Endothelial cell (in vitro differentiated cells): ENCODE results near the gene CUX1. TPM values are rescaled to one million over a fixed set of nuclear protein-coding genes. Genes with fewer than 3 reads are reported as not detected.
"Not testable (repeated sequence)": the region's sequence is repeated elsewhere in the genome, so short reads cannot be mapped to it uniquely, and the experiment has no call there.

Source experiments
- DNase-seq: peaks from one replicate; pipeline ENCODE4 v3.0.0; 2021; ENCODE audit warnings: low spot score
- H3K27ac Mint-ChIP-seq: one replicate; pipeline ENCODE4 v1.8.0; 2021; ENCODE audit warnings: mixed read lengths, inconsistent platforms; ENCODE audit not compliant: unreplicated experiment
- H3K27me3 Mint-ChIP-seq: one replicate; pipeline ENCODE4 v1.8.0; 2021; ENCODE audit warnings: mild to moderate bottlenecking, moderate library complexity, mixed read lengths, inconsistent platforms; ENCODE audit not compliant: unreplicated experiment
- H3K36me3 Mint-ChIP-seq: one replicate; pipeline ENCODE4 v1.8.0; 2021; ENCODE audit warnings: mild to moderate bottlenecking, low read depth, mixed read lengths, inconsistent platforms; ENCODE audit not compliant: unreplicated experiment
- H3K4me1 Mint-ChIP-seq: one replicate; pipeline ENCODE4 v1.8.0; 2021; ENCODE audit warnings: mild to moderate bottlenecking, mixed read lengths, inconsistent platforms; ENCODE audit not compliant: unreplicated experiment
- H3K4me3 Mint-ChIP-seq: one replicate; pipeline ENCODE4 v1.8.0; 2021; ENCODE audit warnings: mild to moderate bottlenecking, mixed read lengths, inconsistent platforms; ENCODE audit not compliant: unreplicated experiment
- H3K9me3 Mint-ChIP-seq: one replicate; pipeline ENCODE4 v1.8.0; 2021; ENCODE audit warnings: mixed read lengths, inconsistent platforms; ENCODE audit not compliant: unreplicated experiment
- CTCF ChIP-seq: fragments of 200-600 bp; sonication (generic); IDR thresholded peaks from one replicate; pipeline ENCODE4 v1.5.0; 2021; ENCODE audit warnings: antibody characterized with exemption; ENCODE audit not compliant: unreplicated experiment
- total RNA-seq: library from RNA; stranded (reverse); fragmentation: NEBNext Ultra II Directional; extraction: Animal tissue kit (Norgen Biotek cat#: 25700); gene quantifications from one replicate; pipeline ENCODE4 v1.2.1, GENCODE V29; 2021; ENCODE audit not compliant: unreplicated experiment

Gene CUX1
- total RNA-seq, 1 donor from 2014 or later, result 43.7 TPM

GRCh38 chr7:102047167-102047566 is 229.7 kb downstream of the CUX1 start:
- Mint-ChIP-seq H3K4me3 (no peak overlapping the region), H3K4me1 (peaks cover 2% of the 10 kb centered on the region), H3K36me3 (peaks cover 3% of the 10 kb centered on the region), H3K27me3 (peaks cover 4% of the 10 kb centered on the region), H3K9me3 (no peaks in the 10 kb centered on the region), H3K27ac (no peak overlapping the region)
- no peak for DNase-seq
- TF ChIP-seq CTCF, result no peak

- no peak for DNase-seq
- Mint-ChIP-seq H3K9me3 (peaks cover 4% of the 10 kb centered on the region), H3K27me3 (peaks cover 4% of the 10 kb centered on the region), H3K4me1 (no peaks in the 10 kb centered on the region), H3K4me3 (no peak overlapping the region), H3K27ac (no peak overlapping the region), H3K36me3 (peaks cover 8% of the 10 kb centered on the region)
- TF ChIP-seq CTCF, result no peak
Observed at GRCh38 chr7:102049765-102050164, 232.3 kb downstream of the CUX1 start.

GRCh38 chr7:102050864-102051460 is 233.5 kb downstream of the CUX1 start:
- Mint-ChIP-seq H3K4me3 (no peak overlapping the region), H3K36me3 (peaks cover 14% of the 10 kb centered on the region), H3K27me3 (peaks cover 4% of the 10 kb centered on the region), H3K4me1 (no peaks in the 10 kb centered on the region), H3K27ac (peak overlapping the region; percentile 49), H3K9me3 (peaks cover 4% of the 10 kb centered on the region)
- no peak for DNase-seq
- no peak for TF ChIP-seq CTCF

- not testable (repeated sequence) for H3K9me3 Mint-ChIP-seq, H3K4me3 Mint-ChIP-seq, H3K27ac Mint-ChIP-seq, H3K27me3 Mint-ChIP-seq, DNase-seq, H3K4me1 Mint-ChIP-seq
- peaks cover 17% of the 10 kb centered on the region for H3K36me3 Mint-ChIP-seq
Observed at GRCh38 chr7:102051736-102052135, 234.3 kb downstream of the CUX1 start.

GRCh38 chr7:102054158-102054557 is 236.7 kb downstream of the CUX1 start:
- no peak for DNase-seq
- no peak for TF ChIP-seq CTCF
- Mint-ChIP-seq H3K36me3 (peaks cover 17% of the 10 kb centered on the region), H3K4me3 (no peak overlapping the region), H3K27me3 (peaks cover 3% of the 10 kb centered on the region), H3K4me1 (no peaks in the 10 kb centered on the region), H3K9me3 (peaks cover 4% of the 10 kb centered on the region), H3K27ac (no peak overlapping the region)
